IgD-negative memory B cell (primary cell): ENCODE results near the gene WDFY2. TPM values are rescaled to one million over a fixed set of nuclear protein-coding genes. Genes with fewer than 3 reads are reported as not detected.
A peak's percentile ranks its signal among the peaks of the same experiment; 100 is the strongest.
"Not testable (repeated sequence)": the region's sequence is repeated elsewhere in the genome, so short reads cannot be mapped to it uniquely, and the experiment has no call there.

ENCODE experiments used
- H3K27ac Mint-ChIP-seq, 3 donors: one replicate each; pipeline ENCODE4 v1.8.0; 2020 to 2022; ENCODE audit warnings: mild to moderate bottlenecking in 3 of 3, mixed read lengths in 3 of 3, moderate library complexity in 1 of 3
- H3K27me3 Mint-ChIP-seq: one replicate; pipeline ENCODE4 v1.8.0; 2021; ENCODE audit warnings: mixed read lengths
- H3K36me3 Mint-ChIP-seq: one replicate; pipeline ENCODE4 v1.8.0; 2020; ENCODE audit warnings: mild to moderate bottlenecking, mixed read lengths
- H3K4me1 Mint-ChIP-seq, 3 donors: one replicate each; pipeline ENCODE4 v1.8.0; 2020 to 2022; ENCODE audit warnings: mixed read lengths in 3 of 3, mild to moderate bottlenecking in 1 of 3
- H3K4me3 Mint-ChIP-seq, 4 donors: one replicate each; pipeline ENCODE4 v1.8.0; 2020 to 2022; ENCODE audit warnings: mild to moderate bottlenecking in 4 of 4, mixed read lengths in 4 of 4, moderate library complexity in 3 of 4
- H3K9me3 Mint-ChIP-seq, 3 donors: one replicate each; pipeline ENCODE4 v1.8.0; 2020 to 2021; ENCODE audit warnings: mixed read lengths in 3 of 3, mild to moderate bottlenecking in 1 of 3
- polyA plus RNA-seq: library from polyadenylated mRNA; unstranded; fragments of 300-500 nt; fragmentation: Illumina TruSeq; gene quantifications from one replicate; pipeline ENCODE4 v1.2.3, GENCODE V29; 2021

Gene WDFY2
- polyA plus RNA-seq, 1 donor from 2014 or later, result 6.0 TPM

DNA sequence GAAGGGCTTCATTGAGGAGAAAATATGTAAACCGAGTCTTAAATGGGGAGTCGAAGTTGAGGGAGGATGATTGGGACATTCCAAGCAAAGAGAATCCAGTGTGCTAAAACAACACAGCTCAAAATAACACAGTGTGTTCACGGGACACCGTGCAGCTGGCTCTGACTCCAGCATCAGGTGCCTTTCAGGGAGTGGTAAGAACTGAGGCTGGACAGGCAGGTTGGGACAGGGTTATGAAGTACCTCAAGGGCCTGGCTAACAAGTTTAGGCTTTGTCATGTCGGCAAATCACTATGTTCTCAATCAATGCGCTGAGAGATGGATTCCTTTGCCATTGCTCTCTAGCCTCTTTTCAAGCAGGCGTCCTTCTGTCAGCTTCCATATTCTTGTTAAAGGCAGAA lies 27.5 kb upstream of the WDFY2 start:
- H3K4me1 Mint-ChIP-seq, result peaks cover 16 to 26% (median 24%) of the 10 kb centered on the region in 3 donors
- H3K9me3 Mint-ChIP-seq, result peaks cover 2 to 12% (median 7%) of the 10 kb centered on the region in 3 donors
- no peak overlapping the region for H3K4me3 Mint-ChIP-seq
- H3K27ac Mint-ChIP-seq, result peak overlapping the region in 1 of 3 donors; percentile 4
- peaks cover 2% of the 10 kb centered on the region for H3K27me3 Mint-ChIP-seq
- H3K36me3 Mint-ChIP-seq, result peaks cover 6% of the 10 kb centered on the region

DNA sequence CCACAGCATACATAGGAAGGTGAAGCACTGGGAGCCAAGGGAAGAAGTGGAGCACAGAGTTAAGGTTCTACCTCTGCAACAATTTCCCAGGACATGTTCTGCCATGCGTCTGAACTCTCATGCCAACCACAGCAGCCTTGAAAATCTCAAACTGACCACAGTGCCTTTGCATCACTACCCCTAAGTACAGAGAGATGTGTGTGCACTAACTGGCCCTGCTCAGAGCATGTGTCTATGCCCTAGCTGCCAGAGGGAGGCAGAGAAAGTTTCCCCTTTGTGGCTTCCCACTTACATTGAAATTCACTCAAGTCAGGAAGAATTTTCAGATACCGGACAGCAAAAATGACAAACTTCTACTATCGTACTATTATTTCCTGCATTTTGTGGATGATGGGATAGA lies 26.8 kb upstream of the WDFY2 start:
- Mint-ChIP-seq H3K9me3 (peaks cover 2 to 12% (median 7%) of the 10 kb centered on the region in 3 donors), H3K27me3 (peaks cover 2% of the 10 kb centered on the region), H3K36me3 (peaks cover 6% of the 10 kb centered on the region), H3K4me3 (no peak overlapping the region), H3K4me1 (peaks cover 23 to 27% (median 26%) of the 10 kb centered on the region in 3 donors), H3K27ac (no peak overlapping the region)

DNA sequence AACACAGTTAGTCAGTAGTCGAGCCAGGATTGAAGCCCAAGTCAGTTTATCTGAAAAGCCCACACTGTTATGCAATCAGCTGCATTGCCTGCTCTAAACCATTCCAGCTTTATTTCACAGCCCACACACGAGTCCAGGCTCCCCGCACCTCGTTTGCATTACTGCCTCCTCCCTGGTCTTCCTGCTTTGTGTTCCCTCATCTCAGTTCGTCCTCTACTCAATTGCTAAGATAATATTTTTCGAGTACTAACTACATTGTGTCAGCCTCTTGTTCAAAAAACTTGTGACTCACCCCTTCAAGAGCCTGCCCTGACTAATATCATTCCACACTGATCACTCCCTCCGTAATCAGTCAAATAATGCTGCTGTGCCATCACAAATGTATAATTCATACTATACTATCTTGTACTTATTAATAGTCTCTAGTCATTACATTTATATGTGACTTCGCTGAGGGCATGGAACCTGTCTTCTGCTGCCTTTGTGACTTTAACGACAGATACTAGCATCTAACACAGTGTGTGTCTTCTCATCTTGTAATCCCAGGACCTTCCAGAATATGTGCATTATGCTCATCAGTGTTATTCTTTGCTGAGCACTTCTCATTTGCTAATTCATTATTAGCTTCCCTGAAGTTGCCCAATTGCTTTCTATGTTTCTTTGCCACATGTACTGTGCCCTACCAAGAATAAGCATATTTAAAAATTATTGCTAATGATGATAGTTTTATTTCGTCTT lies 26.2 kb upstream of the WDFY2 start:
- Mint-ChIP-seq H3K36me3 (peaks cover 6% of the 10 kb centered on the region), H3K9me3 (peaks cover 2 to 12% (median 7%) of the 10 kb centered on the region in 3 donors), H3K4me3 (no peak overlapping the region), H3K27ac (no peak overlapping the region), H3K4me1 (peaks cover 26 to 31% (median 30%) of the 10 kb centered on the region in 3 donors), H3K27me3 (peaks cover 2% of the 10 kb centered on the region)

DNA sequence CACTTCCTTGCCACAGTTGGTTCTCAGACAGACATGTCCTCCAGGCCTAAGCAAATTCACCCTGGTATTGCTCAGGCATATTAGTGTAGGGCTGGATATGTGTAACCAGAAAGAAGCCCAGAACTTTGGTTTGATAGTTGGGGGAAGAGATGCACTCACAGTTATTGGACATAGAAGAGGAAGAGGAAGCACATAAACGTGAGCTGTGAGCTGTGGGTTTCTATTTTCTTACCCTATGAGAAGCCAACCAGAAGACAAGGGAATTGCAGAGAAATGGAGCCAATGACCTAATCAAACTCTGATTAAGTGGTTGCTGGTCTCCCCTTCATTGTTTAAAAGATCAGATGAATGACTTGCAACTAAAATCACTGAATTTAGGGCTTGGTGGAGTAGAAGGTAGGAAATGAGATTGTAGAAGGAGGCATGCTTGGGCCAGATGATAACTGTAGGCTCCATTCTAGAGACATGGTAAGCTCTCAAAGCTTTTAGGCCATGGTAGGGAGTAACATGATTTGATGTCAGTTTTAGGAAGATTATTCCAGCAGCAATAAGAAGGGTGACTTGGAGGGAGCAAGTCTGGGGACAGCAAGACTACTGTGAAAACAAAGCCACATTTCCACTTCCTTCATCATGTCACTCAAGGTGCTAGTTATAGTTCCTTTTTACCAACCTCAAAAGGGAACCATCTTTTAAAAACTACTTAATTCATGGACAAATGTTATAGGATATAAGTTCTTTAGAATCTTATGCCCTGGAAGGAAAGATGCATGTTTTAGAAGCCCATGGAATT lies 24.1 kb upstream of the WDFY2 start:
- H3K27me3 Mint-ChIP-seq, result peaks cover 2% of the 10 kb centered on the region
- H3K4me3 Mint-ChIP-seq, result peak overlapping the region in 2 of 4 donors; percentile 31 to 42
- H3K27ac Mint-ChIP-seq, result peak overlapping the region in 2 of 3 donors; percentile 26 to 87
- peaks cover 6% of the 10 kb centered on the region for H3K36me3 Mint-ChIP-seq
- peaks cover 2 to 10% (median 7%) of the 10 kb centered on the region in 3 donors for H3K9me3 Mint-ChIP-seq
- H3K4me1 Mint-ChIP-seq, result peaks cover 26 to 31% (median 30%) of the 10 kb centered on the region in 3 donors

DNA sequence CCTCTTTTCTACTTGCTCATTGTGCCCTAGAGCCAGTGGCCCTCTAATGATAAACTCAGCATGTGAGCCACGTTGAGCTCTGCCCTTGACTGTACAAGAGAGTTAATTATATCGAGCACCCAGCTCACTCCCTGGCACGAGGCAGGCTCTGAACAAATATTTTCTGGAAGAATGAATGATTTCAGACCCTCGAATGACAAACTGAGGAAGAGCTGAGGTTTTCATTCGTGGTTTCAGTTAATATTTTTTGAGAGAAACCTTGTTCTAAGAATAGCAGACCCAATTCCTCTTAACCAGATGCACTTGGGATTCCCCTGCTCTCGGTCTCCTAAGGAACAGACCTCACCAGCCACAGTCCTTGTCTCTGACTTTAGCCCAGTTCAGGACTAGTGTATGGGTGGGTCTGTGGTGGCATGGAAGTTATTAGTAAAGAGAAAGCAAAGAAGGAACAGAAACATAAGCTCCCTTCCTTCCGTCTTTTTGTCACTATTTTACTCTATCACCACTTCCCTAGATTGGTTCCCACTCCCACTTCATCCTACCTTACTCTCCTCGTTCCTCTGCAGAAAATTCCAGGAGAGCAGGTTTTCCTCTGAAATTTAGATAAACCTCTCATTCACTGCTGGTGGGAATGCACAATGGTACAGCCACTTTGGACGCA lies 22.1 kb upstream of the WDFY2 start:
- Mint-ChIP-seq H3K36me3 (peaks cover 4% of the 10 kb centered on the region), H3K9me3 (peaks cover 0 to 7% (median 5%) of the 10 kb centered on the region in 3 donors), H3K4me3 (peak overlapping the region in 3 of 4 donors; percentile 41 to 88 (median 75)), H3K27ac (no peak overlapping the region), H3K27me3 (peaks cover 2% of the 10 kb centered on the region), H3K4me1 (peaks cover 26 to 31% (median 30%) of the 10 kb centered on the region in 3 donors)

DNA sequence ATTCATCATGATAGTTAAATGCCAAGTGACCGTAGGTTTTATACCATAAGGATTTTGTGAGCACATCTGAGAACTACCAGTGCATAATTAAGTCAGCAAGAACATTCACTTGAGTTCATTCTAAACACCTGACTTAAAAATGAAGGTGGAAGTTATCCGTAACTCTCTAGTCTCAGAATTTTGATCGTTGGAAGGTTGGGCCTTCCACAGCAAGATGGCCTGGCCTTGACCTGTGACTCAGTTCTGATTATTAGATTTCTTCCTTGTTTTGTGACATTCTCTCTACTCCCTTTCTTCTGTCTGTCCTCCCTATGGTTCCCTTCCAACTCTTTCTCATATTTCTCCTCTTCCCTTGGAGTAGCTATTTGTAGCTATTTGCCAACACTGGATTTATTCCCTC lies 20.0 kb upstream of the WDFY2 start:
- Mint-ChIP-seq H3K27me3 (peaks cover 2% of the 10 kb centered on the region), H3K9me3 (peaks cover 0 to 7% (median 5%) of the 10 kb centered on the region in 3 donors), H3K4me1 (peaks cover 26 to 29% (median 27%) of the 10 kb centered on the region in 3 donors), H3K36me3 (peaks cover 4% of the 10 kb centered on the region), H3K4me3 (no peak overlapping the region), H3K27ac (peak overlapping the region in 2 of 3 donors; percentile 39 to 75)

DNA sequence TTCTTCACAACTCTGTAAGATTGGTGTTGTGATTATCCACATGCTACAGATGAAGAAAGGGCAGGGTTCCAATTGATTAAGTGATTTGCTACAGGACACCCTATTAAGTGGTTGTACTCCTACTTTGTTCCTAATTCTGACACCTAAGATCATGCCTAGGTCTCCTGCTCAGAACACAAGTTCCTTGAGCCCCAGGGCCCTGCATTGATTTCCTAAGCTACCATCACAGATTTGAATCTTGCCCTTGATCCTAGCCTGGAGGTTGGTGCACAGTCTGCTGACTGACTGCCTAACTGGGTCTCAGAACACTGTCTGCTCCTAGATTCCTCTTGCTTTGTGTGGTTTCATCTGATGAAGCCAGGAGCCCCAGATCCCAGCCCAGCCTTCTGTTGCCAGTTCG lies 19.6 kb upstream of the WDFY2 start:
- Mint-ChIP-seq H3K4me1 (peaks cover 26 to 29% (median 27%) of the 10 kb centered on the region in 3 donors), H3K4me3 (no peak overlapping the region), H3K36me3 (peaks cover 4% of the 10 kb centered on the region), H3K27me3 (peaks cover 2% of the 10 kb centered on the region), H3K27ac (peak overlapping the region in 1 of 3 donors; percentile 75), H3K9me3 (peaks cover 0 to 6% (median 5%) of the 10 kb centered on the region in 3 donors)

DNA sequence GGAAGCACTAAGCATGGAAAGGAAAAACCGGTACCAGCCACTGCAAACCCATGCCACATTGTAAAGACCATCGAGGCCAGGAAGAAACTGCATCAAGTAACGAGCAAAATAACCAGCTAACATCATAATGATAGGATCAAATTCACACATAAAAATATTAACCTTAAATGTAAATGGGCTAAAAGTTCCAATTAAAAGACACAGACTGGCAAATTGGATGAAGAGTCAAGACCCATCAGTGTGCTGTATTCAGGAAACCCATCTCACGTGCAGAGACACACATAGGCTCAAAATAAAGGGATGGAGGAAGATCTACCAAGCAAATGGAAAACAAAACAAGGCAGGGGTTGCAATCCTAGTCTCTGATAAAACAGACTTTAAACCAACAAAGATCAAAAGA lies 15.3 kb upstream of the WDFY2 start:
- not testable (repeated sequence) for H3K27me3 Mint-ChIP-seq, H3K4me1 Mint-ChIP-seq, H3K27ac Mint-ChIP-seq, H3K36me3 Mint-ChIP-seq, H3K4me3 Mint-ChIP-seq, H3K9me3 Mint-ChIP-seq

DNA sequence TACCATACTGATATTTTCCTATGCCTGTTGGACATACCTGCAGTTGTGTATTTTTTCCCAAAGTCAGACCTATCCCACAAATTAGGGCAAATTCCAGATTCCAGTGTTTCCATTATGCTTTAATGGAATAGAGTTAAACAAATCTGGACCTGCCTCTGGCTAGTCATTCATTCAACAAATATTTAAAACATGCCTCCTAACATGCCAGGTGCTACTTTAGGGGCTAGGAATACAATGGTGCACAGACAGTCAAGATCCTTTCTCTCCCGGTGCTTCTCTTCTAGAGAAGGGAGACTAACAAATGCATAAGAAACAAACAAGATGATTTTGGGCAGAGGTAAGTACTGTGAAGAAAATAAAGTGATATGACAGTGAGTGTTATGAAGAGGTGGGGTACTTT lies 7.5 kb upstream of the WDFY2 start:
- H3K9me3 Mint-ChIP-seq, result no peaks in the 10 kb centered on the region
- H3K27me3 Mint-ChIP-seq, result no peaks in the 10 kb centered on the region
- no peak overlapping the region for H3K27ac Mint-ChIP-seq
- H3K4me1 Mint-ChIP-seq, result peaks cover 0 to 5% (median 0%) of the 10 kb centered on the region in 3 donors
- H3K4me3 Mint-ChIP-seq, result no peak overlapping the region
- H3K36me3 Mint-ChIP-seq, result no peaks in the 10 kb centered on the region

DNA sequence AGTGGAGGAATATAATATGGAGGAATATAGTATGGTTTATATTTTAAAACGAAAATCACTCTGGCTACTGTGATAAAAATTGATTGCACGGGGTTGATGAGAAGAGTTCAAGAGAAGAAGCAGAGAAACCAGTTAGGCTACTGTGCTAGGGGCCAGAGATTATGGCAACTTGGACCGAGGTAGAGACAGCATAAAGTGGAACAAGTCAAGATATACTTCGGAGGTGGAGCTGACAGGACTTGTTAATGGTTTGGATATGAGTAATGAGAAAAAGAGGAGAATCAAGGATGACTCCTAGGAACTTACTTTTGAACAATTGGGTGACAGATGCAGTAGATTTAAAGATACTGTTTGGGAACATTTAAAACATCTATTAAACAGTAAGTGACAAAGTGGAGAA lies 6.6 kb upstream of the WDFY2 start:
- Mint-ChIP-seq H3K4me1 (peaks cover 0 to 6% (median 0%) of the 10 kb centered on the region in 3 donors), H3K4me3 (no peak overlapping the region), H3K27ac (no peak overlapping the region), H3K36me3 (no peaks in the 10 kb centered on the region), H3K27me3 (no peaks in the 10 kb centered on the region), H3K9me3 (no peaks in the 10 kb centered on the region)

DNA sequence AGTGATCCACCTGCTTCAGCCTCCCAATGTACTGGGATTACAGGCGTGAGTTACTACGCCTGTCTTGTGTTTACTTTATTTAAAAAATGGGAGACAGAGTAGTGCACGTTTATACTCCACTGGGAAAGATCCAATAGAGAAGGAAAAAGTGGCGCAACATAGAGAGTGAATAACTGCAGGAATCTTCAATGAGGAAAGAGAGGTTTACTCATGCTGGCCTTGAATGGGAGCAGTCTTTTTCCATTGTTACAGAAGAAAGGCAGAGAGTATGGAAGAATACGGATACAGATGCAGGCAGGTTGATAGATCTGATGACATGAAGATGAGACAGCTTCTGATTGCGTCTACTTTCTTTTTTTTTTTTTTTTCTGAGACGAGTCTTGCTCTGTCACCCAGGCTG lies 4.6 kb upstream of the WDFY2 start:
- Mint-ChIP-seq H3K4me1 (peaks cover 0 to 7% (median 0%) of the 10 kb centered on the region in 3 donors), H3K36me3 (no peaks in the 10 kb centered on the region), H3K27ac (peak overlapping the region in 1 of 3 donors; percentile 4), H3K27me3 (no peaks in the 10 kb centered on the region), H3K9me3 (no peaks in the 10 kb centered on the region), H3K4me3 (no peak overlapping the region)

DNA sequence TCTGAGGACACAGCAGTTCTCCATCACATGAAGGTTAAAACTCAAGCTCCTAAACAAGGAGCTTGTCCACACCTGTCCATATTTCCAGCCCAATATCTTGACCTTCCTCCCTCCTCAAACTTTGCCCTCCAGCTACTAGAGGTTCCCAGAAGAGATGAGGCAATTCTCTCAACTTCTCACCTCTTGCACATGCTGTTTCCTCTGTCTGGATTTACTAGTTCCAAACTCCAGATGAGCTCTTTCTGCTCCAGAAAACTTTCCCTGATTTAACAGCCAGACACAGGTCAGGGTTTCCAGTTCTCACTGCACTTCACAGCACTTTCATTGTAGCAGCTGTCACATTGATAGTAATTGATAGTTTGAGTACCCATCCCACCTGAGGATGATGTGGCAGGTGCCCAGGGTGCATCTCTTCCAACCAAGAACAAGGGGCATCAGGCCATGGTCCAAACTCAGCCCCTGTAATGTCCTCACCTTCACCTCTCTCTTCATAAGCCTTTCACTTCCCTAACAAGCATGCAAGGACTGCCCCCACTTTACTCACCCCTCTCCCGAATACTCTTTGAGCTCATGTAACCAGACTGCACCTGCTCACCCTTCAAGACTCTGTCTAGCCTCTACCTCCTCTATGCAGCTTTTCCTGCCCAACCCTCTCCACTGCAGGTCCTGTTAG lies 3.0 kb upstream of the WDFY2 start:
- Mint-ChIP-seq H3K27me3 (no peaks in the 10 kb centered on the region), H3K4me3 (peak overlapping the region in 1 of 4 donors; percentile 92), H3K36me3 (no peaks in the 10 kb centered on the region), H3K27ac (no peak overlapping the region), H3K9me3 (no peaks in the 10 kb centered on the region), H3K4me1 (peaks cover 7 to 15% (median 8%) of the 10 kb centered on the region in 3 donors)

DNA sequence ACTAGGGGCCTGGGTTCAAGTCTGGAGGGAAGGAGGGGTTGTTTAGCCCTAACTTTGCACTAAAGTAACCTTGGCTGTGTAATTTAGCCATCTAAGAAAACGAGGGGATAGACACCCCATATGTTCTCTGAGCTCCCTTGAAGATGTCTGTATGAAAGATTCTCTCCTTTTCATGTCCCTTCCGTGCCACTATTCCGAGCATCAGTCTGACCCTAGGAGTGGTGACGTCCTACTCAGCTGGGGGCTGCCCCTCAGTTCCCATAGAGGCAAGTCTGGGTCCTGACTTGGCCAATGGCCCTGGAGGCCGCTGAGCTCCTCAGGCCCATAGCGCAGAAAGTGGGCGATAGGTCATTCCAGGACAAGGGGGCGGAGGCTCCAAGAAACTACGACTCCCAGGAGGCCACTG lies 790 bp upstream of the WDFY2 start:
- peaks cover 11 to 28% (median 15%) of the 10 kb centered on the region in 3 donors for H3K4me1 Mint-ChIP-seq
- H3K36me3 Mint-ChIP-seq, result no peaks in the 10 kb centered on the region
- H3K27me3 Mint-ChIP-seq, result no peaks in the 10 kb centered on the region
- H3K27ac Mint-ChIP-seq, result peak overlapping the region; percentile 91 to 99 (median 99)
- H3K9me3 Mint-ChIP-seq, result no peaks in the 10 kb centered on the region
- H3K4me3 Mint-ChIP-seq, result peak overlapping the region; percentile 92 to 99 (median 99)
